Measurements from ENCODE around the gene NKX6-2. TPM values are rescaled to one million over a fixed set of nuclear protein-coding genes. Genes with fewer than 3 reads are reported as not detected.
"Not testable (repeated sequence)": the region's sequence is repeated elsewhere in the genome, so short reads cannot be mapped to it uniquely, and the experiment has no call there.

The NKX6-2 gene
- polyA plus RNA-seq, 4 donors = 5.7 to 10.3 (median 8.3) TPM

DNA sequence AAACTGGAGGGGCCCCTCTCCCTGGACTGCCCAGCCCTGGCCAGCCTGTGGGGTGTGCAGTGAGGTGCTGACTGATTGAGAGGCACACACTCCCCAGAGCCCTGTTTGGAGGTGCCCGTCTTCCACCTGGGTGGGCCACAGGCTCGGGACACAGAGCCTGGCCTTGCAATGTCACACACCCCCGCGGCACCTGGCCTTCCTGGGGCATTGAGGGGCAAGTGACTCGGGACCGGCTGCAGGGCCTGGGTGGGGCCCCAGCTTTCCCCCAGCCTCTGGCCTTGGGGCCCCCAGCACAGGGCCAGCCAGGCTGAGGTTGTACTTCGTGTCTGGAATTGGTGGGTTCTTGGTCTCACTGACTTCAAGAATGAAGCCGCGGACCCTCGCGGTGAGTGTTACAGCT, 13.9 kb upstream of the NKX6-2 start:
- no peak for DNase-seq (ENCODE audit: low read depth in 4 of 4, low spot score in 2 of 4)

DNA sequence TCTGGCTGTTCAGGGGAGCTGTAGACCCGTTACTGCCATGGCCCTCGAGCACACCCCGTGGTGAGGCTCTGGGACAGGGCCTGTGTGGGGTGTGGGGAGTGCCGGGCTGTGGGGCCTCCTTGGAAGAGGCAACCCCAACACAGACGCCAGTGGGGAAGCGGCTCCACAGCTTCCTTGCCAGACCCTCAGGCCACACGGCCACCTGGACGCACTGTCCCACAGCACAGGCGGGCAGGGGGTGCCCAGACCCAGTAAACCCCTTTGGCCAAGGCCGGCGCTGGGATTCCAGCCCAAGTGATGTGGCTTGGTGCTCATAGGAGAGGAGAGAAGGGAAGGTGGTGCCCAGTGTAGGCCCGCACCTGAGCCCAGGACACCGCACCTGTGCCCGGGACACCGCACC, 12.9 kb upstream of the NKX6-2 start:
- DNase-seq (ENCODE audit: low read depth in 4 of 4, low spot score in 2 of 4) = no peak

DNA sequence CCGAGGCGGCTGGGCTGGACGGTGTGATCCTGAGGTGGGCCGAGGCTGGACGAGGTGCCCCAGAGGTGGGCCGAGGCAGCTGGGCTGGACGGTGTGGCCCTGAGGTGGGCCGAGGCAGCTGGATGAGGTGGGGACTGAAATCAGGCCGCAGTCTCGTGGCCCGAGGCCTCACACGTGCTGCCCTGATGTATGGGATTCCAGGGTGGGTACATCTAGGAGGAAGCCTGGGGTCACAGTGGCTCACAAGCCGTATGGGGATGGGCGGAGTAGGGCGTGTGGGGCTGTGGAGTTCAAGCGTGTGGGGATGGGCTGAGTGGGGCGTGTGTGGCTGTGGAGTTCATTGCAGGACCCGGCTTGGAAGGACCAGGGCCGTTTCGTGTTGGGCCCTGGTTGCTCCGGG, 12.5 kb upstream of the NKX6-2 start:
- no peak for DNase-seq (ENCODE audit: low read depth in 4 of 4, low spot score in 2 of 4)

DNA sequence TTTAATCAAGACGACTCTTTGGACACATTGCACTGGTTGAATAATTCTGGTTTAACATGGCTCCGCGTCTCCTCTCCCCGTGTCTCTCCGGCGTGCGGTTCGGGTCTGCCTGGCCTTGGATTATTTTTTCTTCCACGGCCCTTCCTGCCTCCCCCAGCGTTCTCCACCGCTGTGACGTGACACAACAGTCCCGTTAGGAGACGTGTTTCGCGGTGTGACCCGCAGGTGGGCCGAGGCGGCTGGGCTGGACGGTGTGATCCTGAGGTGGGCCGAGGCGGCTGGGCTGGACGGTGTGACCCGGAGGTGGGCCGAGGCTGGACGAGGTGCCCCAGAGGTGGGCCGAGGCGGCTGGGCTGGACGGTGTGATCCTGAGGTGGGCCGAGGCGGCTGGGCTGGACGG, 12.0 kb upstream of the NKX6-2 start:
- not testable (repeated sequence) for DNase-seq (ENCODE audit: low read depth in 4 of 4, low spot score in 2 of 4)

DNA sequence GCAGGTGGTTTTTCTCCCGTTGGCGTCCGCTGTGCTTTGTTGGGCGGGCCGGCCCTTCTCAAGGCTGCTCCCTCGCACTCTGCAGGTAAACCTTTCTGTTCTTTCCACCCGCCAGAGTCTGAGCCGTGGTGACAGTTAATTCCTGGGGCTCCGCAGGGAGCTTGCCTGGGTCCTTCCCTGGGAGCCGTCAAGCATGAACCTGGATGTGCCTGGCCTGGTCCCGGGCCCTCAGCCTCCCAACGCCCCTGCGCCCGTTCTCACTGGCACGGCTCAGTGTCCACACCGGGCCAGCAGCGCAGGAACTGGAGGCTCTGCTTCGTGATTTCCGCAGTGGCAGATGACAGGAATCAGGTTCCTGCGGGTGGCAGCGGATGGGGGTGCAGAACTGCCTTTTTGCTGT, 10.9 kb upstream of the NKX6-2 start:
- no peak for DNase-seq (ENCODE audit: low read depth in 4 of 4, low spot score in 2 of 4)

DNA sequence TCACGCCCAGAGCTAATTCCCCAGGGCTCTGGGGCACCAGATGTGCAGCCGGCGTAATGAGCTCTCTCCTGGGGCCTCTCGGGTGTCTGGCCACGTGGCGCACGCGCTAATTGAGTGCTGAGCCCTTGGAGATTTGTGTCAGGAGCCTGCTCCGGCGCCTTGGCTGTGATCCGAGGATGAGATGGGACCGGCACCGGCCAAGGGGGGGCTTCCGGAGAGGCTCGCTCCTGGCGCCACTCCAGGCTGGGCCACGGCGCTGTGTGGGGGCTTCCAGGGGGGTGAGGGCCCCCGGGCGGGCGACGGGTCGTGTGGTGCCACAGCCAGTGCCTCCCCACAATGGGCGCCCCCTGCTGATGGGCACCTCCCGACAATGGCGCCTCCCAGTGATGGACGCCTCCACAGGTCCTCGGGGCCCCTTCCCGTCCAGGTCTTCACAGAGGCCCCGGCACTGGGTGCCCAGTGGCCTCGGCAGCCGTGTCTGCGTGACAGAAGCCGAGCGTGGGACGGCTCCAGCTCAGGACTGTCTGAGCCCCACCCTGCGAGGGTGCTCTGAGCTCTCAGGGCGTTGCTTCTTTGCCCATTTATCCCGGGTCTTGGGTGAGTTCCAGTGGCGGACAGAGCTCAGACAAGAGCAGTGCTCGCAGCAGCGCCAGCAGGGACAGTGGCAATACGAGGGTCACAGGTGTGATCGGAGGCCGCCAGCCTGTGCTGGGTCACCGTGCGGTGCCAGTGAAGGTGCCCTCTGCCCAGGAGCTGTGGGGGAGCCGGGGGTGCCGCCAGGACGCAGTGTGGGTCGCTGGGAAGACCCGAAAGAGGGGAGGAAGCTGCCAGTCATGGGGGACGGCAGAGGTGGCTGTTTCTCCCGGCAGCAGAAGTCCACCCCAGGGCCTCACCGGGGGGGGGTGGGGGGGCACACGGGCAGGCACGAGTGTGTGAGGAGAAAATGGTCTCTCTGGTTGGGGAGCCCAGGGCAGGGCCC, 8.2 kb upstream of the NKX6-2 start:
- DNase-seq (ENCODE audit: low read depth in 4 of 4, low spot score in 2 of 4) = no peak

DNA sequence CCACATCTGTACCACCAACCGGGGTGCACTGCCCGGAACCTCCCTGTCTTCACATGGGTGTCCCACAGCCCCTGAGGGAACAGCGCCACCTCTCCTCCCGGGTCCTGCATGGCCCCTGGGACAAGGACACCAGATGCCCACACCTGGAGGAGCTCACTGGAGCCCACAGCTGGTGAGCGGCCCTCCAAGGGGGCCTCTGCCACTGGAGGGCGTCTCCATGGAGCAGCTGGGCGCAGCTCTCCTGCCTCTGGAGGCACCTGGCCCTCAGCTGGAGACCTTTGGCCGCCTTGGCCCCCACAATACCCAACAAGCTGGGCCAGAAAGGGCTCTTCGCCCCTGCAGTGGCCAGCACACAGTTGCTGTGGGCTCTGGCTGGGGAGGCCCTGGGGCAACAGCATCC, 7.3 kb upstream of the NKX6-2 start:
- DNase-seq (ENCODE audit: low read depth in 4 of 4, low spot score in 2 of 4) = no peak

DNA sequence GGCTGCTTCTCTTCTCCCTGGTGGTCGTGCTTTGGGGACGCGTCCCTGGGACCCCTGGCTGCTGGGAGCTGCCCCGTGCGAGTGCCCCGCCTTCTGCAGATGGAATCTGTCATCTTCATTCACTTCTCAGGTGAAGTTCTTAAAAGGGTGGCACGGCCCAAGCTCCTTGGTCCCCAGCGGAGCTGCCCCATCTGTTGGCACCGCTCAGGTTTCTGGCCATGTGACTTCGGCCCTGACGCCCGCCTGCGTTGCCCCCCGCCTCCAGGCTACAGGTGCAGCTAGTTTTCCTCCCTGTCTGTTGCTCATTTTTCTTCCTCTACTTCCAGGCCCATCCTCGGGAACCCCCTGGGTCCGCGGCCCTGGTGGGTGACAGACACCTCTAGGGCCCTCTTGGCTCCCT, 6.8 kb upstream of the NKX6-2 start:
- no peak for DNase-seq (ENCODE audit: low read depth in 4 of 4, low spot score in 2 of 4)

DNA sequence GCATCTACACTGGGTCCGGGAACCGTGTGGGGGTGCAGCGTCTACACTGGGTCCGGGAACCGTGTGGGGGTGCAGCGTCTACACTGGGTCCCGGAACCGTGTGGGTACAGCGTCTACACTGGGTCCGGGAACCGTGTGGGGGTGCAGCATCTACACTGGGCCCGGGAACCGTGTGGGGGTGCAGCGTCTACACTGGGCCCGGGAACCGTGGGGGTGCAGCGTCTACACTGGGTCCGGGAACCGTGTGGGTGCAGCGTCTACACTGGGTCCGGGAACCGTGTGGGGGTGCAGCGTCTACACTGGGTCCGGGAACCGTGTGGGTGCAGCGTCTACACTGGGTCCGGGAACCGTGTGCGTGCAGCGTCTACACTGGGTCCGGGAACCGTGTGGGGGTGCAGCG, 6.2 kb upstream of the NKX6-2 start:
- not testable (repeated sequence) for DNase-seq (ENCODE audit: low read depth in 4 of 4, low spot score in 2 of 4)

DNA sequence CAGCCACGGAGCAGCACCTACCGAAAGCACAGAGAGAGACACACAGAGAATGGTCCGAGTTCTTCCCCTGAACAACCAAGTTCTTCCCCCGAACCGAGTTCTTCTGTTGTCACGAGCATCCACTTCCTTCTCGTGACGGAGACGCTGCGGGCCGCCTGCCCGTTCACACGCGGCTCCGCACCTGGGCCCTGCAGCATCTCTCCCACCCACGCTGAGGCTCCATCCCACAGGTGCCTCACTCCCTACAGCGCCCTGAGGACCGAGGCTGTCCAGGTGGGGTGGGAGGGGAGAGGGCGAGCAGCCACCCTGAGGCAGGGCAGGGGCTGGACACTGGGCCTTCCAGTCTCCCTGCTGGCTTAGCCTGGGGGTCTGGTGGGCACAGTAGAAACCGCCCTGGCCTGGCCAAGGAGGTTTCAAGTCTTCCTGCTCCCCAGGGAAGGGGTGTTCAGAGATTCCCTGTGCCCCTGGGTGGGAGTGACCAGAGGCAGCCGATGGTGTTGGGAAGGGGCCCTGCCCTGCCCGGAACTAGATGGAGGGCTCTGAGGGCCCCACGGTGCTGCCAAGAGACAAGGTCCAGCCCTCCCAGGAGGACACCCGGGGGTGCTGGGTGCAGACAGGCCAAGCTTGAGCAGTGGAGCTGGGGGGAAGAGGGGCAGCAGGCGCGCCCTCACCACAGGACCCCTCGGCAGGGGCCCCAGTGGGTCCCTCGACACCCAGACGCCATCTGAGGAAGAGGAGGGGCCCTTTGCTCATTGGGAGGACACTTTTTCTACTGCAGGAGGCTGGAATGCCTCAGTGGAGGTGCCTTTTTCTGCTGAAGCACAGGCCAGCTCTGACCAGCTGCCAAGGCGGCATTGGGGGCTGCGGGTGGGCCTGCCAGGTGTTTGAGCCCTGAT, 5.2 kb upstream of the NKX6-2 start:
- no peak for DNase-seq (ENCODE audit: low read depth in 4 of 4, low spot score in 2 of 4)

DNA sequence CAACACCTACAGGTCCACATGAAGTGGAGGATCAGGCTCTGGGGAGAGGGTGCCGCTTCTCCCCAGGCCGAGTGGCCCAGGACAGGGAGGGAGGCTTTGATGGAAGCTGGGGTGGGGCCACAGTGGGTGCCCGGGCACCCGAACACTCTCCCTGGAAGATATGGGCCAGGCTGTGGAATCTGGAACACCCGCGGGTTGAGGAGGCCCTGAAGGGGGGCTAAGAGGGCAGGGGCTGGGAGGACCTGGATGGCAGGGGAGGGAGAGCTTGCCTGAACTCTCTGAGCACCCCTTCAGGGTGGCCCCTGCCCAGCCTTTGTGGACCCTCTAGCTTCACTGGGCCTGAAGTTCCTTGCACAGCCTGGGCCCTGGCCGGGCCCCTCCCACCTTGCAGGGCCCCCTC, 4.5 kb upstream of the NKX6-2 start:
- no peak for DNase-seq (ENCODE audit: low read depth in 4 of 4, low spot score in 2 of 4)

DNA sequence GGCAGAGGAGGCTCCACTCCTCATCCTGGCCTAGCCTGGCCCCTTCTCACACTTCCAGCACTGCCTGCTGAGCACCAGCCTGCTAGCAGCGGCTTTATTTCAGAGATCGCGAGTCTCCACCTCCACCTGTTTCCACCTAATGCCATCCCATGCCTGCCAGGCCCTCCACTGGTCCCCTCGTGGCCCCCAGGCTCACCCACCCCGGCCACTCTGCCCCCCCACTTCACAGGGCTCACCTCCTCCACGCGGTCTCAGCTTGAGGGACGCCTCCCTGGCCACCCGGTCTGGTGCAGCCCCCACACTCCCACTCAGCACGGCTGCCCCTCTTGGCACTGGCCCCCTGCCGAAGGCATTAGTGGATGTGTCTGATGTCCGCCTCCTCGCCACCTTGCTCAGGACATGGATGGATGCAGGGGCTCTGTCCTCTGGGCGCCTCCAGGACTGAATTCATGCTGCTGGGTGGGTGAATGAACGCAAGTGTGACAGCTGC, 3.8 kb upstream of the NKX6-2 start:
- DNase-seq (ENCODE audit: low read depth in 4 of 4, low spot score in 2 of 4) = no peak

DNA sequence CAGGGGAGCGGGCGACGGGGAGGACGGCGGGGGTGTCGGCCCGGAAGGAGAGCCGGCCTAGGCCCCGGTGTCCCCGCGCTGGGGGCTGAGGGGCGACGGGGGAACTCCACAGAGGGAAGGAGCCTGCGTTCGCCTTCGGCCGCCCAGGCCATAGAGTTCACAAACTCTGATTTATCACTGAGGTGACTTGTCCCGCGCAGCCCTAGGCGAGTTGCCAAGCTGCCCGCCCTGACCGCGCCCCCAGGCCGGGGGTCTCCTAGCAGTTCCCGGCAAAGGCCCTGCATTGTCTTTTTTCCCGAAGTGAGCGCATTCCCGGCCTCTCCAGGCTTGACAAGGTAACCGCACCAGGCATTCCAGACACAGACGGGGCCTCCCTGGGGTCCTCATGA, 2.9 kb upstream of the NKX6-2 start:
- no peak for DNase-seq (ENCODE audit: low read depth in 4 of 4, low spot score in 2 of 4)

DNA sequence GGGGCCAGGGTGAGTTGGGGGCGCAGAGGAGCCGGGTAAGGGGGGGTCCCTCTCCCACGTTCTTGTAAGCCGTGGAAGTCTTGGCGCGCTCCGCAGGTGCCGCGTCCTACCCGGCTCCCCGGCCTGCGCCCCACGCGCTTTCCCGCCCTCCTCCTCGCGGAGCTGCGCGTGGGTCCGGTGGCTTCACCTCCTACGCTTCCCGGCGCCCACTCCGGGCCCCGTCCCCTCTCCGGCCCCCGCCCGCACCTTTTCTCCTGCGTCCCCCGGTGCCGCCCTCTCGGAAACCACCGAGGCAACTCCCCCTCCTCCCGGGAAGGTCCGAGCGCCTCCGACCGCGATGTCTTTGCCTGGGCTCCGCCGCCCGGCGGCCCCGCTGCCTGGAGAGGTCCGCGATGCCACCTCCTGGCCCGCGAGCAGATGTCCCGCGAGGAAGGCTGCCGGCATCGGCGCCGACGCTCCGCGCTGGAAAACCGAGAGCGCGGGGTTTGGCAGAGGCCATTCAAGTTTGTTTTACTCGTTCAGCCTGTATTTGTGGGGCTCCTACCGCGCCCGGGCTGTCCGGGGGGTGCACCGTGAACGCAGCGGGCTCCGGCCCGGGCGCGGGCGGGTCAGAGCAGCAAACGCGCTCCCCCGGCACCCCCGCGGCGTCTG, 2.4 kb upstream of the NKX6-2 start:
- no peak for DNase-seq (ENCODE audit: low read depth in 4 of 4, low spot score in 2 of 4)

DNA sequence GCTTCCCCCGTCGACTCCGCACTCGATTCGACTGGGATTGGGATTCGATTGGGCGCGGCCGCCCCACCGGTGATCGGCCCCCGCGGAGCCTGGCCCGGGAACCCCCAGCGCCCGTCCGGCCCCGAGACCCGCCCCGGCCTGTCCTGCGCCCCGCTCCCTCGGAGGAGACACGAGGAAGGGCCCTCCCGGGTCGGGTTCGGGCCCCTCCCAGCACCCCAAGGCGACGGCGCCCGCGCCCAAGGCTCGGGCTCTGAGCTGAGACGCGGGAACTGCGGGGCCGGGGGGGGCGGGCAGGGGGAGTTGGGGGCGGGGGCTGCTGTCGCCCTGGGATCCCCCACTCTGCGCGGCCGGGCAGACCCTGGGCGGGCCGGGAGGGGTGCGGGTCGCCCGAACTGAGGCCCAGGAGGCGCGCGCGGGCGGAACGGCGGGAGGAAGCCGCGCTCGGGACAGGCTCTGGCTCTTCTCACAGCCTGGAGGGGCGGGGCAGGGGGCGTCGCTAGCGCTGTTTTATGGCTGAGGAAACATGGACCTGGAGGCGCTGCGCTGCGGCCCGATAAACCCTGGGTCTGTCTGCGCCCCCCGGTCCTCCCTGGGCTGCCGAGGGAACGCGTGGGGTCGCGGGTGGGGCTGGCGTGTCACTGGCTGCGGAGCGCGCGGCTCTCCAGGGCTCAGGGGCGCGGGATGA, 1.7 kb upstream of the NKX6-2 start:
- DNase-seq (ENCODE audit: low read depth in 4 of 4, low spot score in 2 of 4) = no peak

DNA sequence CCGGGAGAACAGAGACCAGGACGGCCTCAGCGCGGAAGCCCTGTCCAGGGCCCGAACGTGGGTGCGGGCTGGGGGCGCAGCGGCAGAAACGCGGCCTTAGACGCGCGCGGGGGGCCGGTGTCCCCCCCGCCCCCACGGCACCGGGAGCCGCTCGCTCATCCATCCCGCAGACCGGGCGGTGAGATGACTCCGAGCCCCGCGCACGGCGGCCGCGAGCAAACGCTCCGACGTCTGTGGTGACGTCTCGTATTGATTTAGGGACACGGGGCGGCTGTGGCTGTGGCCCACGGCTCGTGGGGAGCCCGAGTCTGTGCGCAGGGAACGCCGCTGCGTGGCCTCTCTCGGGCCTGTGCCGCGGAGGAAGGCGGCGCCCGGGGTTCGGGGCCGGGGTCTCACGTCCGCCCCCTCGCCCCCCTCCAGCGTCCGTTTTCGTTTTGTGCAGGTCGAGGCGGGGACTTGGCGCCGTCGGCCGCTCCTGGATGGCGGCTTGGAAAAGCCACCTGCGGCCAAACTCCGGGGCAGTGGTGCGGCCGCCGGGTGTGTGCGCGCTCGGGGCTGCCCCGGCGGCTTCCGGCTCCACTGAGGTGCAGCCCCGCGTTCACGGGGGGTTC, 1.0 kb upstream of the NKX6-2 start:
- DNase-seq (ENCODE audit: low read depth in 4 of 4, low spot score in 2 of 4) = no peak

DNA sequence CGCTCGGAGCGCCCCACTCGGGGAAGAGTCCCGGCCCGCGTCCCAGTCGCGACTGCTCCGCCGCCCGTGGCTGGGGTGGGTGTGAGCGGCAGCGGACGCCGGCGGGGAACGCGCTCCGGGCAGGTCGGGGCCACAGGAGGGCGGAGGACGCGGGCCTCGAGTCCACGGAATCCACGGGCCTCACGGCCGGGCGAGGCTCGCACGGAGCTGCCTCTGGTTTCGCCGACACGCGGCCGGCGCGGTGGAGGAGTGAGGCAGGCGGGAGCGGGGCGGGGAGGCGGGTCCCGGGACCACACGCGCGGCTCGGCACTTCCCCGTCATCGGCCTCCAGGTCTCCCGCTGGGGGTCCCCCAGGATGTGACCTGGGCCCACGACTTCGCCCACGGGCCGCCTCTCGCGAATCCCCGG, 533 bp upstream of the NKX6-2 start:
- DNase-seq (ENCODE audit: low read depth in 4 of 4, low spot score in 2 of 4) = no peak

DNA sequence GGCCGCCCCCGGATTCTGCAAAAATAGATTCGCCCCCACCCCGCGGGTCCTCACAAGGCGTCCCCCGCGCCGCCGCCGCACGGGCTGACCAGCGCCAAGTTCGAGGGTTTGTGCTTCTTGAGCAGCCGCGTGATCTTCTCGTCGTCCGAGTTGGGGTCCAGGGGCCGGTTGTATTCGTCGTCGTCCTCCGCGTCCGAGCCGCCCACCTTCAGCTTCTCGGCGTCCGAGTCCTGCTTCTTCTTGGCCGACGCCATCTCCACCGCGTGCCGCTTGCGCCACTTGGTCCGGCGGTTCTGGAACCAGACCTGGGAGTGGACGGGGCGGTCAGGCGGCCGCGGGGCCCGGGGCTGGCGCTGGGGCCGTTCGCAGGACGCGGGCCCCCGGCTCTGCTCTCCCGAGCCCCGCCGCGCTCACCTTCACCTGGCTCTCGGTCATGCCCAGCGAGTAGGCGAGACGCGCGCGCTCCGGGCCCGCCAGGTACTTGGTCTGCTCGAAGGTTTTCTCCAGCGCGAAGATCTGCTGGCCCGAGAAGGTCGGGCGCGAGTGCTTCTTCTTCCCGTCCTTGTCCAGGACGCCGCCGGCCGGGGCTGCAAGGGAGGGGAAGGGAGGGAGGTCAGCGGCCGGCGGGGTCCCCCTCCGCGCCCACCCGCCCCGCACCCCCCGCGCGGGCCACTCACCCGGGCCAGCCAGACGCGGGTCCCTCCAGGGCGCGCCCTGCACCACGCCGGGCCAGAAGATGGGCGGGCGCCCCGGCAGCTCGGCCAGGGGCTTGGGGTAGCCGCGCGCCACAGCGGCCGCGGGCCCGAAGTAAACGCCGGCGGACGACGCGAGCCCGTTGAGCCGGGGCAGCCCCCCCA, 853 bp downstream of the NKX6-2 start:
- DNase-seq (ENCODE audit: low read depth in 4 of 4, low spot score in 2 of 4) = no peak
